Stimulated activated CD8-positive, alpha-beta memory T cell treated with anti-CD3 and anti-CD28 coated beads, Interleukin-12 subunit alpha, Interleukin-12 subunit beta, amount 100 ng/mL, for 1 hour (primary cell): Measurements from ENCODE around the gene PGRMC1.
A peak's percentile ranks its signal among the peaks of the same experiment; 100 is the strongest.
"Not testable (repeated sequence)": the region's sequence is repeated elsewhere in the genome, so short reads cannot be mapped to it uniquely, and the experiment has no call there.

Experiments
- DNase-seq: peaks from one replicate; pipeline ENCODE4 v3.0.0-alpha.2; 2020; ENCODE audit warnings: low read depth

Gene PGRMC1

DNA sequence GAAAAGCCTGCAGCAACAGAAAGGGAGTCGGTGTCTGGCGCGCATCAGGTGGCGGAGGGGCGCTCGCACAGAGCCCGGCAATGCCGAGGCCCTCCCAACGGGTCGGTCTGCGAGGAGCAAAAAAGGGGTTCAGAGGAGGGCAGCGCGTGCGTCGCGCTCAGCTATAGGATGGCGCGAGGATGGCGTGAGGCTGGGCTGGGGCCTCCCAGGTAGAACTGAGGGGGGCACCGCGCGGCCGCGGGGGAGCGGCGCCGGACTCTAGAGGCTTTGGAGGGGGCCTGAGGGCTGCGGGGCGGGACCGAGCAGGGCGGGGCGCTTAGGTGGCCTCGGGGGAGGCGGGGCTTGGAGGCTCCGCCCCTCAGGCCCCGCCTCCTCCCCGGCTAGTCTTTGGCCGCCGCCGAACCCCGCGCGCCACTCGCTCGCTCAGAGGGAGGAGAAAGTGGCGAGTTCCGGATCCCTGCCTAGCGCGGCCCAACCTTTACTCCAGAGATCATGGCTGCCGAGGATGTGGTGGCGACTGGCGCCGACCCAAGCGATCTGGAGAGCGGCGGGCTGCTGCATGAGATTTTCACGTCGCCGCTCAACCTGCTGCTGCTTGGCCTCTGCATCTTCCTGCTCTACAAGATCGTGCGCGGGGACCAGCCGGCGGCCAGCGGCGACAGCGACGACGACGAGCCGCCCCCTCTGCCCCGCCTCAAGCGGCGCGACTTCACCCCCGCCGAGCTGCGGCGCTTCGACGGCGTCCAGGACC lies at the start of gene PGRMC1:
TSS of gene PGRMC1 (plus strand) at position 414 of the 751 bp plus-strand sequence. CDS start at position 493, 79 bp downstream.
- DNase-seq: peak; percentile 62

- DNase-seq: no peak
Measured at GRCh38 chrX:119186763-119187162, 49.3 kb upstream of the PGRMC1 start.

DNA sequence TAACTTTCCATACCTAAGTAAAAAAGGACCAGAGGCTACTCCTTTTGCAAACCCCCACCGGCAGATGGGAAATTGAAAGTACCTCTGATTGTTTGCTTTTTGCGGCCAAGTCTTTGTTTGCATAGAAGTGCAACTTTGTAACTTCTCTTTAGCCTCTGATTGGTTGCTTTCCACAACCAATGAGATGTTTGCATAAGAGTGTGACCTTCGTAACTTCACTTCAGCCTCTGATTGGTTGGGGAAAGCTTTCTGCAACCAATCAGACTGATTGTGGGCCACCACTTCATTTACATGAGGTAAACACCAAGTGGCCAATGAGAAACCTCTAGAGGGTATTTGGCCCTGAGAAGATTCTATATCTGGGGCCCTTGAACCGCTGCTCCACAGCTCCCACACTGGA lies 48.8 kb upstream of the PGRMC1 start:
- DNase-seq: no peak

GRCh38 chrX:119189115-119189514 lies 47.0 kb upstream of the PGRMC1 start:
- no peak for DNase-seq

GRCh38 chrX:119189595-119189994 lies 46.5 kb upstream of the PGRMC1 start:
- DNase-seq: no peak

- no peak for DNase-seq
Measured at GRCh38 chrX:119190091-119190681, 45.9 kb upstream of the PGRMC1 start.

DNA sequence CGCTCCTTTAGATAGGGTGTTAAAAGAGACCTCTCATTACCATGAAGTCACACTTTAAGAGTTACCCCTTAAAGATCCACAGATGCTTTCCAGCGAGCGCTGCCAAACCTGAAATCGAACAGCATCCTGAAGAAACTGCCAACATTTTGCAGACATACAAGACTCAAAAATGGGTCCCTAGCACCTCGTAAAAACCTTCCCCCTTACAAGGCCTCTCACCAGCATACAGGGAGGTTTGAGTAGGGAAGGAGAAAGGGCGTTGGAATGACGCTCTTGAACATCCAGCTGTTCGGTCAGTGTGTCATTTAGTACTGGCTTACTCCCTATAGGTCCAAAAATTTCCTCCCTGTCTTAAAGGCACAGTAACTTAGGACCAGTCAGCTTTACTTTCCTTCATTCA lies 45.3 kb upstream of the PGRMC1 start:
- DNase-seq: no peak

- DNase-seq: no peak
Measured at GRCh38 chrX:119194621-119195020, 41.5 kb upstream of the PGRMC1 start.

GRCh38 chrX:119201570-119201969 lies 34.5 kb upstream of the PGRMC1 start:
- DNase-seq: no peak

DNA sequence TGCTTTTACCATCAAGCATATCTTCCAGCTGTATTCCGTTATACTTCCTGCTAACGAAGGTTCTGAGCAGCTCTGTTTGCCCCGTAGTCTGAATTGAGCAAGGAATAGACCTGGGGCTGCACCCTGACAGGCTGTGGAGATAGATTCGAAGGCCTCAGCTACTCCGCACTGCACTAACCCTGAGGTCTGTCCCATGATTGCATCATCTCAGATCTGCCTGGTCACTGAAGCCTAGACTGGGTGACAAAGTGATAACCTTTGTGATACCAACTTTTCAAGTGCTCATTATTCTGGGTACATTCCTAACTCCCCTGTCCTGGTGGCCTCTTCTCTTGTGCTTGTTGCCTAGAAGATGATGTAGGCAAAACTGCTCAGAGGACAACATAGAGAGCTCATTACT lies 29.9 kb upstream of the PGRMC1 start:
- no peak for DNase-seq

GRCh38 chrX:119207483-119207882 lies 28.6 kb upstream of the PGRMC1 start:
- DNase-seq: not testable (repeated sequence)

- DNase-seq: no peak
Measured at GRCh38 chrX:119208401-119209057, 27.6 kb upstream of the PGRMC1 start.

DNA sequence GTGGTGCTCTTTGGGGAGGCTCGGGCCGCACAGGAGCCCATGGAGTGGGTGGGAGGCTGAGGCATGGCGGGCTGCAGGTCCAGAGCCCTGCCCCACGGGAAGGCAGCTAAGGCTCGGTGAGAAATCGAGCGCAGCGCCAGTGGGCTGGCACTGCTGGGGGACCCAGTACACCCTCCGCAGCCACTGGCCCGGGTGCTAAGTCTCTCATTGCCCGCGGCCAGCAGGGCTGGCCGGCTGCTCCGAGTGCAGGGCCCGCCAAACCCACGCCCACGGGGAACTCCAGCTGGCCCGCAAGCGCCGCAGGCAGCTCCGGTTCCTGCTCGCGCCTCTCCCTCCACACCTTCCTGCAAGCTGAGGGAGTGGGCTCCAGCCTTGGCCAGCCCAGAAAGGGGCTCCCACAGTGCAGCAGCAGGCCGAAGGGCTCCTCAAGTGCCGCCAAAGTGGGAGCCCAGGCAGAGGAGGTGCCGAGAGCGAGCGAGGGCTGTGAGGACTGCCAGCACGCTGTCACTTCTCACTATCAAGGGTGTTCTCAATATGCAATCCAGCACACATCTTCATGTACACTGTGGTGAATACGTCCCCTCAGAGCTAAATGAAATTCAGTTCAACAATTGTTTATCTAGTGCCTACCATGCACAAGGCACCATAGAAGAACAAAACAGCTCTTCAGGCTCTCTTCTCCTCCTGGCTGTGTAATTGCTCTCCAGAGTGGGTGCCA lies 25.0 kb upstream of the PGRMC1 start:
- DNase-seq: not testable (repeated sequence)

DNA sequence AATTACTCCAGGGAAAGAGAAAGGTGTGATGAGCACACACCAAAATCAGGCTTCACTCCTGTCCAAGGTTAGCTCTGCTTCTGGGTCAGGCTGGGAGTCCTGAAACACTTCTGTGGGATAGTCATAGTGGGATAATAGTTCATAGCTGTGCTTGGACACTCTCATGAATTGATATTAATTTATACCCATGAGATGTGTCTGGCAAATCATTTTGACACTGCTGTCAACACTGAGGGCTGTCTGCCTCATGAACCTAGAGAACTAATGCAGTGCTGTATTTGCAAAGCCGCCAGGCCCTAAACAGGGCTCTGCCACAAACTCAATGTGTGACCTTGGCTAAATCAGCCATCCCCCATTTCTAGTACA lies 24.5 kb upstream of the PGRMC1 start:
- no peak for DNase-seq

DNA sequence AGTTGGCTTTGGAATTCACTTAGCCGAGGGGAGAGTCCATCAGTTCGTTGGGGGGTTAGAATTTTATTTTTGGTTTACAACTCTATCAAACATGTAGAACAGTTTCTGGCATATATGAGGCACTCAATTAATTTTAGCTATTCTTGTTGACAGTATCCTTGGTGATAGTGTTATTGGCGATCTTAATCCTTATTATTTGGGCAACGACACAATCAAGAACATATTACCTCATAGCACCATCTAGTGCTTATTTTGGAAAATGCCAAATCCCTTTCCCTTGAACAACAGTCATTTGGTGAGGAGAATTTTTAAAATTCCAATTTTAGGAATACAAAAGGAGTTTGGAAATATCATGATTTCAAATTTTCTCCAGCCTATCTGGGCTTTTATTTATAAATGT lies 17.9 kb upstream of the PGRMC1 start:
- no peak for DNase-seq

DNA sequence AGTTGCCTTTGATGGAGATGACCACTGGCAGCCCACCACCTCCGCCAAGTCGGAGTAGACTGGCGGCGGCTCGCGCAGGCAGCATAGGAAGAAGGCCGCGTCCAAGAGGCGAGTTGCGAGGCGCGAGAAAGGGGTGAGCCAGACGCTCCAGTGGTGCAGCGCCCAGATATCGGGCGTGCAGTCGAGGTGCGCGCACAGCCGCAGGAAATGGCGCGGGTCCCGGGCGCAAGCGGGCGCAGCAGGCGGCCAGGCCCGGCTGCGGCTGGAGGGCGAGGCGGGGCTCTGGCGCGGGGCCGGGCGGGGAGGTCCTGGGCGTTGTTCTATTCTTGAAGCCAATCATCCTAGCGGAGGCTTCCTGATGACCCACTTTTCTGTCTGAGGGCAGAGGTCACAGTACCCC lies 13.2 kb upstream of the PGRMC1 start:
- DNase-seq: no peak

DNA sequence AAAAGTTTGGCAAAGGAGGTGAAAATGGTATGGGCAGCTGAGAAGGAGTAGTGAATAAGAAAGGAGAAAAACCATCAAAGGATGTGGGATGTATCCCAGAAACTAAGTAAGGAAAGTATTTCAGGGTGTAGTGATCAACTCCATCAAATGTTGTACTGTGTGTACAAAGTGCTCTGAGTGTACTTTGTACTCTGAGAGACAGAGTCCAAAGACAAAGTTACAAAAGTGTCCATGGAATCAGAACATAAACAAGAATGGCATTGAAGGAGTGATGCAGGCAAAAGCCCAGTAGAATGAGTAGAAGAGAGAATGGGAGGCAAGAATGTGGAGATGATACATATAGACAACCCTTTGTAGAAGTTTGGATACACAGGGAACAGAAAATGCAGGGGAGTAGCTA lies 12.3 kb upstream of the PGRMC1 start:
- no peak for DNase-seq

GRCh38 chrX:119226446-119226845 lies 9.6 kb upstream of the PGRMC1 start:
- no peak for DNase-seq

GRCh38 chrX:119228512-119229252 lies 7.4 kb upstream of the PGRMC1 start:
- DNase-seq: no peak

DNA sequence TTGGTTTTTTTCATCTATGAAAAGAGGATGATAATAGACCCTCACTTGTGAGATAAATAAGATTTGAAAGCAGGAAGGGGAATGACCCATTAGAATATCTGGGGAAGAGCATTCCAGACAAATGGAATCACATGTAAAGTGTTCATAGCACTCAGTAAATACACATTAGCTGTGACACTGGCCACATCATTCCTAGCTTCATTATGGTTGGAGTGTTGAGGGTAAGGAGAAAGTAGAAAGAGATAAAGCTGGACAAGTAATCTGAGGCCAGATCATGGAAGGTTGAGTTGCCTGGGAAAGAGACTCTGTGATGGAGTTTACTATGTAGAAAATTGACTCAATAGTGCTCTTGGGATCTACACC lies 6.9 kb upstream of the PGRMC1 start:
- no peak for DNase-seq

DNA sequence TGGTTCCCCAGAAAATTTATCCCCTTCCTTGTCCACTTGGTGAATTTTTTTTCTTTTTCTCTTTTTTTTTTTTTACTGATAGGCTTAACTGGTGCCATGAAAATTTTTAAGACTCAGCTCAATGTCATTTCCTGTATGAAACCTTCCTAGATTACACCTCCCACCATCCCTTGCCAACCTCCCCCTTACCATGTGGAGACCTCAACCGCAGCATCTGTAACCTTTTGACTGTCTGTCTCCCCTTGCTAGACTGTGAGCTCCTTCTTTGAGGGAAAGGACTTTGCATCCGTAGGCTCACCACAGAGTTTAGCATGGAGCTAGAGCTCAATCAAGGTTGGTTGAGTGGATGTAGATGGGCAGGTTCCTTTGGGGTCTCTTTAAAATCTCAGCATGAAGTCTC lies 5.2 kb upstream of the PGRMC1 start:
- no peak for DNase-seq

DNA sequence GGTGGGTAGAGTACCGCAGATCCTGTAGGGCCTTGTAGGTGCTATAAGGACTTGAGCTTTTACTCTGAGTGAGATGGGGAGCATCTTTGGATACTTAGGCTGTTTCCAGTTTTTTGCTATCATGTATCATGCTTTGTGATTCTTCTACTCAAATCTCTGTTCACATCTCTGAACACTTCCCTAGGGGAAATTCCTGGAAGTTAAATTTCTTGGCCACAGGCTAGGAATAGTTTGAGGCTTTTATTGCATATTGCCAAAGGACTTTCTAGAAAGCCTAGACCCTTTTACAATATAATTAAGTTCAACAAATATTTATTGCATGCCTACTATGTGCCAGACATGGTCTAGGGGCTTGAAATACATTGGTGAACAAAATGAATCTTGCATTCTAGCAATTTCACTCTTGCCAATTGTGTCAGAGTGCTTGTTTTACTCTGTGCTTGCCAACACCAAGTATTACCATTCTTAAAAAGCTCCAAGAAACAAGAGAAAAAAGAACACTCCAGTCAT lies 4.1 kb upstream of the PGRMC1 start:
- DNase-seq: no peak
